GM20000 (cell line): ENCODE data around the gene GLUD2.

Experiments used
- DNase-seq: peaks from one replicate; pipeline ENCODE4 v3.0.0; 2012; ENCODE audit warnings: low spot score
- CTCF ChIP-seq: IDR thresholded peaks from 2 replicates; pipeline ENCODE4 v1.5.1; 2012; ENCODE audit warnings: mild to moderate bottlenecking, control low read depth; ENCODE audit errors: extremely low read depth, missing control alignments

The GLUD2 gene

GRCh38 chrX:121047441-121048419, at the start of gene GLUD2:
TSS of gene GLUD2 (plus strand) at chrX:121047610. CDS start at chrX:121047685, 75 bp downstream.
- TF ChIP-seq CTCF: peak; percentile 39

GRCh38 chrX:120999413-120999812, 48.0 kb upstream of the GLUD2 start:
- no peak for TF ChIP-seq CTCF

More at GRCh38 chrX:121047441-121048419, at the start of gene GLUD2:
- peak; percentile 52 for DNase-seq

GRCh38 chrX:121000589-121000988, 46.8 kb upstream of the GLUD2 start:
- DNase-seq: peak; percentile 2
- TF ChIP-seq CTCF: no peak

More at GRCh38 chrX:120999413-120999812, 48.0 kb upstream of the GLUD2 start:
- peak; percentile 1 for DNase-seq

- TF ChIP-seq CTCF: no peak
- DNase-seq: no peak
Measured at GRCh38 chrX:121008920-121009319, 38.5 kb upstream of the GLUD2 start.

- DNase-seq: no peak
- no peak for TF ChIP-seq CTCF
Measured at GRCh38 chrX:121009764-121010163, 37.6 kb upstream of the GLUD2 start.

GRCh38 chrX:121010218-121010617, 37.2 kb upstream of the GLUD2 start:
- no peak for DNase-seq
- TF ChIP-seq CTCF: no peak

GRCh38 chrX:121011254-121011653, 36.2 kb upstream of the GLUD2 start:
- DNase-seq: no peak
- no peak for TF ChIP-seq CTCF
